Neural cell (in vitro differentiated cells): Measurements from ENCODE around the gene SLC10A1. TPM values are rescaled to one million over a fixed set of nuclear protein-coding genes. Genes with fewer than 3 reads are reported as not detected.

Source experiments
- H2AFZ ChIP-seq: fragments of 200-600, 300-800 bp; sonication (generic), shearing (Covaris generic); 2 replicates; pipeline ENCODE4 v1.6.0; 2014; ENCODE audit warnings: low read depth, mild to moderate bottlenecking, antibody characterized with exemption, low read length, moderate library complexity
- H3F3A ChIP-seq: fragments of 200-600 bp; shearing (Covaris generic); 2 replicates; pipeline ENCODE4 v1.6.1; 2016; ENCODE audit warnings: mild to moderate bottlenecking, moderate library complexity, mixed read lengths, antibody characterized with exemption, low read length; ENCODE audit not compliant: insufficient read depth, poor library complexity, severe bottlenecking
- H3K27ac ChIP-seq: fragments of 200-600, 300-800 bp; sonication (generic), shearing (Covaris generic); 2 replicates; pipeline ENCODE4 v1.5.1; 2014; ENCODE audit warnings: mild to moderate bottlenecking, low read length, moderate library complexity
- H3K27me3 ChIP-seq: fragments of 300-800, 200-600 bp; sonication (generic), shearing (Covaris generic); 2 replicates; pipeline ENCODE4 v1.6.0; 2014; ENCODE audit warnings: mild to moderate bottlenecking, low read depth, low read length, moderate library complexity; ENCODE audit not compliant: insufficient read depth
- H3K36me3 ChIP-seq: fragments of 300-800, 200-600 bp; sonication (generic), shearing (Covaris generic); 2 replicates; pipeline ENCODE4 v1.5.1; 2014; ENCODE audit warnings: mild to moderate bottlenecking, antibody characterized with exemption, low read length, moderate library complexity; ENCODE audit not compliant: insufficient read depth
- H3K4me2 ChIP-seq: fragments of 300-800, 200-600 bp; sonication (generic), shearing (Covaris generic); 2 replicates; pipeline ENCODE4 v1.6.0; 2014; ENCODE audit warnings: mild to moderate bottlenecking, low read length
- H3K4me3 ChIP-seq: fragments of 300-800, 200-600 bp; sonication (generic), shearing (Covaris generic); 2 replicates; pipeline ENCODE4 v1.5.1; 2014; ENCODE audit warnings: mild to moderate bottlenecking, low read length, moderate library complexity
- H3K79me2 ChIP-seq: fragments of 200-600 bp; shearing (Covaris generic); replicated peaks from 2 replicates; pipeline ENCODE4 v1.6.0; 2014; ENCODE audit warnings: mild to moderate bottlenecking, low read length, moderate library complexity; ENCODE audit not compliant: insufficient read depth
- H3K9ac ChIP-seq: fragments of 300-800, 200-600 bp; sonication (generic), shearing (Covaris generic); 2 replicates; pipeline ENCODE4 v1.6.1; 2016; ENCODE audit warnings: mild to moderate bottlenecking, low read length, mixed read lengths
- H3K9me2 ChIP-seq: fragments of 200-600 bp; shearing (Covaris generic); 2 replicates; pipeline ENCODE4 v1.6.1; 2016; ENCODE audit warnings: mild to moderate bottlenecking, low read length, mixed read lengths; ENCODE audit not compliant: insufficient read depth
- H3K9me3 ChIP-seq: fragments of 200-600, 300-800 bp; sonication (generic), shearing (Covaris generic); 2 replicates; pipeline ENCODE4 v1.6.1; 2016; ENCODE audit warnings: mild to moderate bottlenecking, mixed run types, low read length, moderate library complexity, mixed read lengths
- H4K20me1 ChIP-seq: fragments of 200-600 bp; shearing (Covaris generic); 2 replicates; pipeline ENCODE4 v1.6.1; 2016; ENCODE audit warnings: mild to moderate bottlenecking, mixed run types; ENCODE audit not compliant: insufficient read depth
- EP300 ChIP-seq: fragments of 450-650 bp; conservative IDR thresholded peaks from 2 replicates; pipeline ENCODE4 v1.6.1; 2014; ENCODE audit warnings: antibody characterized with exemption, mild to moderate bottlenecking, moderate library complexity; ENCODE audit not compliant: poor library complexity, severe bottlenecking
- EZH2 ChIP-seq: fragments of 200-600, 300-800 bp; shearing (Covaris generic), sonication (generic); IDR thresholded peaks from 2 replicates; pipeline ENCODE4 v1.6.1; 2014; ENCODE audit warnings: antibody characterized with exemption, low read length, borderline replicate concordance, mild to moderate bottlenecking; ENCODE audit not compliant: insufficient read depth, poor library complexity, severe bottlenecking
- MXI1 ChIP-seq: fragments of 450-650 bp; conservative IDR thresholded peaks from 2 replicates; pipeline ENCODE4 v1.6.1; 2014; ENCODE audit warnings: antibody characterized with exemption, mild to moderate bottlenecking; ENCODE audit not compliant: poor library complexity, severe bottlenecking
- POLR2AphosphoS5 ChIP-seq: IDR thresholded peaks from 2 replicates; pipeline ENCODE4 v1.6.1; 2012
- RAD21 ChIP-seq: fragments of 450-650 bp; conservative IDR thresholded peaks from 2 replicates; pipeline ENCODE4 v1.6.1; 2014; ENCODE audit warnings: antibody characterized with exemption, mild to moderate bottlenecking, moderate library complexity
- SMC3 ChIP-seq: fragments of 450-650 bp; conservative IDR thresholded peaks from 2 replicates; pipeline ENCODE4 v1.6.1; 2014; ENCODE audit warnings: antibody characterized with exemption, mild to moderate bottlenecking, moderate library complexity; ENCODE audit not compliant: poor library complexity
- TAF1 ChIP-seq: IDR thresholded peaks from 2 replicates; pipeline ENCODE4 v1.6.1; 2012; ENCODE audit warnings: low read depth
- polyA minus RNA-seq: library from RNA; depleted of rRNA, polyadenylated mRNA; stranded (reverse); fragments of >200 nt; gene quantifications from 2 replicates; pipeline ENCODE4 v1.2.3, GENCODE V29; 2014
- polyA plus RNA-seq: library from polyadenylated mRNA; depleted of rRNA; stranded (reverse); fragments of >200 nt; gene quantifications from 2 replicates; pipeline ENCODE4 v1.2.3, GENCODE V29; 2014
- TF ChIP-seq, protein P1 (sequence below): fragments of 450-650 bp; IDR thresholded peaks from 2 replicates; pipeline ENCODE4 v1.5.1; 2014; ENCODE audit warnings: antibody characterized with exemption, mild to moderate bottlenecking, moderate library complexity; ENCODE audit not compliant: poor library complexity, severe bottlenecking
- TF ChIP-seq, protein P2 (sequence below): IDR thresholded peaks from 2 replicates; pipeline ENCODE4 v1.6.1; 2012; ENCODE audit warnings: borderline replicate concordance

The SLC10A1 gene
- polyA plus RNA-seq (not detected in 2 replicates), polyA minus RNA-seq (not detected in 2 replicates)

DNA sequence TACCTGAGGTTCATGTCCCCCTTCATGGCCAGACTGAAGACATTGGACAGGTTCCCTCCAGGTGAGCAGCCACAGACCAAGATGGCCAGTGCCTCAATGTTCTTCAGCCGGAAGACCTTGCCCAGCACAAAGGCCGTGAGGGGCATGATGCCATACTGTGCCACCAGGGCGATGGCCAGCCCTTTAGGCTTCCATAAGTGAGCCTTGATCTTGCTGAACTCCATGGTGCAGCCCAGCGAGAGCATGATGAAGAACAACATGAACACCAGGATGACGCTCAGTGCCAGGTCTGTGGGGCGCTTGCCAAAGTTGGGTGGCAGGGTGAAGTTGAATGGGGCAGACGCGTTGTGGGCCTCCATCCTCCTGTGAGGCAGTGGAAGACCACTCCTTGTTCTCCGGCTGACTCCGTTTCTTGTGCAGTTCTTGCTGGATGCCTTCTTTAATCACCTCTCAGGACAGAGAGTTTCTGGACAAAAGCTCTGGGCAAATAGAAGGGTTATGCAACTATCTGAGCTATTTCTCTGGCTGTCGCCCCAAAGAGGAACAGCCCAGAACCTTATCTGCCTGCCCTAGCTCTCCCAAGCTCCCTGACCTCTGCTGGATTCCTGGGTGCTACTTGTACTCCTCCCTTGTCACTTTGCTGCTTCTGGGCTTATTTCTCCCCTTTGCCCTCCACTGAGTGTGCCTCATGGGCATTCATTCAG lies at the start of gene SLC10A1:
Gene SLC10A1 (minus strand): TSS at position 445 of the 704 bp plus-strand sequence. CDS start 86 bp downstream, at position 359.
- Histone ChIP-seq H3K9me2 (no peaks in the 10 kb centered on the region), H3K9ac (no peak within 1 kb of the TSS), H3F3A (no peaks in the 10 kb centered on the region), H3K79me2 (no peaks in the 10 kb centered on the region), H2AFZ (no peak within 1 kb of the TSS), H3K9me3 (no peaks in the 10 kb centered on the region), H3K27me3 (no peaks in the 10 kb centered on the region), H4K20me1 (no peaks in the 10 kb centered on the region), H3K4me3 (no peak within 1 kb of the TSS), H3K27ac (no peak within 1 kb of the TSS), H3K4me2 (no peak within 1 kb of the TSS), H3K36me3 (no peaks in the 10 kb centered on the region)
- TF ChIP-seq, protein P1, sequence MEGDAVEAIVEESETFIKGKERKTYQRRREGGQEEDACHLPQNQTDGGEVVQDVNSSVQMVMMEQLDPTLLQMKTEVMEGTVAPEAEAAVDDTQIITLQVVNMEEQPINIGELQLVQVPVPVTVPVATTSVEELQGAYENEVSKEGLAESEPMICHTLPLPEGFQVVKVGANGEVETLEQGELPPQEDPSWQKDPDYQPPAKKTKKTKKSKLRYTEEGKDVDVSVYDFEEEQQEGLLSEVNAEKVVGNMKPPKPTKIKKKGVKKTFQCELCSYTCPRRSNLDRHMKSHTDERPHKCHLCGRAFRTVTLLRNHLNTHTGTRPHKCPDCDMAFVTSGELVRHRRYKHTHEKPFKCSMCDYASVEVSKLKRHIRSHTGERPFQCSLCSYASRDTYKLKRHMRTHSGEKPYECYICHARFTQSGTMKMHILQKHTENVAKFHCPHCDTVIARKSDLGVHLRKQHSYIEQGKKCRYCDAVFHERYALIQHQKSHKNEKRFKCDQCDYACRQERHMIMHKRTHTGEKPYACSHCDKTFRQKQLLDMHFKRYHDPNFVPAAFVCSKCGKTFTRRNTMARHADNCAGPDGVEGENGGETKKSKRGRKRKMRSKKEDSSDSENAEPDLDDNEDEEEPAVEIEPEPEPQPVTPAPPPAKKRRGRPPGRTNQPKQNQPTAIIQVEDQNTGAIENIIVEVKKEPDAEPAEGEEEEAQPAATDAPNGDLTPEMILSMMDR = no peak
- no peak for TF ChIP-seq EZH2
- no peak for TF ChIP-seq SMC3
- TF ChIP-seq MXI1 = no peak
- no peak for TF ChIP-seq EP300
- TF ChIP-seq POLR2AphosphoS5 = no peak
- TF ChIP-seq RAD21 = no peak
- TF ChIP-seq, protein P2, sequence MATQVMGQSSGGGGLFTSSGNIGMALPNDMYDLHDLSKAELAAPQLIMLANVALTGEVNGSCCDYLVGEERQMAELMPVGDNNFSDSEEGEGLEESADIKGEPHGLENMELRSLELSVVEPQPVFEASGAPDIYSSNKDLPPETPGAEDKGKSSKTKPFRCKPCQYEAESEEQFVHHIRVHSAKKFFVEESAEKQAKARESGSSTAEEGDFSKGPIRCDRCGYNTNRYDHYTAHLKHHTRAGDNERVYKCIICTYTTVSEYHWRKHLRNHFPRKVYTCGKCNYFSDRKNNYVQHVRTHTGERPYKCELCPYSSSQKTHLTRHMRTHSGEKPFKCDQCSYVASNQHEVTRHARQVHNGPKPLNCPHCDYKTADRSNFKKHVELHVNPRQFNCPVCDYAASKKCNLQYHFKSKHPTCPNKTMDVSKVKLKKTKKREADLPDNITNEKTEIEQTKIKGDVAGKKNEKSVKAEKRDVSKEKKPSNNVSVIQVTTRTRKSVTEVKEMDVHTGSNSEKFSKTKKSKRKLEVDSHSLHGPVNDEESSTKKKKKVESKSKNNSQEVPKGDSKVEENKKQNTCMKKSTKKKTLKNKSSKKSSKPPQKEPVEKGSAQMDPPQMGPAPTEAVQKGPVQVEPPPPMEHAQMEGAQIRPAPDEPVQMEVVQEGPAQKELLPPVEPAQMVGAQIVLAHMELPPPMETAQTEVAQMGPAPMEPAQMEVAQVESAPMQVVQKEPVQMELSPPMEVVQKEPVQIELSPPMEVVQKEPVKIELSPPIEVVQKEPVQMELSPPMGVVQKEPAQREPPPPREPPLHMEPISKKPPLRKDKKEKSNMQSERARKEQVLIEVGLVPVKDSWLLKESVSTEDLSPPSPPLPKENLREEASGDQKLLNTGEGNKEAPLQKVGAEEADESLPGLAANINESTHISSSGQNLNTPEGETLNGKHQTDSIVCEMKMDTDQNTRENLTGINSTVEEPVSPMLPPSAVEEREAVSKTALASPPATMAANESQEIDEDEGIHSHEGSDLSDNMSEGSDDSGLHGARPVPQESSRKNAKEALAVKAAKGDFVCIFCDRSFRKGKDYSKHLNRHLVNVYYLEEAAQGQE = no peak

DNA sequence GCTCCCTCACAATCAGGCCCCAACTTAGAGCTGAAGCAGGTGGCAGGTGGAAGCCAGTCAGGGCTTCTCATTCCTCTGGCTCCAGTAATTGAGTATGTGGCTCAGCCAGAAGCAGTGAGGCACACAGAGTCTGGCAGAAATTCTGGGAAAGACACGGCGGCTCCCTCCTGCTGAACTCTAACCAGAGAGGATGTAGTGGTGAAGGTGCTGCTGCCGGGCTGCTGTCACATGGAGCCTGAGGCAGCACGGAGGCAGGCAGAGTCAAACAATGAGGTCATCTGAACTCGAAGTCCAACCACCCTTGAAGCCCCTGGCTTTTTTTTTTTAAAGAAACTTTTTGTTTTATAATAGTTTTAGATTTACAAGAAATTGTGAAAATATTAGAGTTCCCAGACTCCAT lies 48.7 kb upstream of the SLC10A1 start:
- H3K9ac ChIP-seq = no peak overlapping the region
- H4K20me1 ChIP-seq = no peaks in the 10 kb centered on the region
- no peaks in the 10 kb centered on the region for H3K9me2 ChIP-seq
- H3K27me3 ChIP-seq = no peaks in the 10 kb centered on the region
- no peaks in the 10 kb centered on the region for H3K36me3 ChIP-seq
- H3F3A ChIP-seq = no peaks in the 10 kb centered on the region
- H3K4me2 ChIP-seq = no peak overlapping the region
- no peaks in the 10 kb centered on the region for H3K79me2 ChIP-seq
- no peak overlapping the region for H3K4me3 ChIP-seq
- H2AFZ ChIP-seq = no peak overlapping the region
- H3K27ac ChIP-seq = no peak overlapping the region
- no peak for TF ChIP-seq TAF1
- TF ChIP-seq EZH2 = no peak
- no peak for TF ChIP-seq RAD21
- TF ChIP-seq POLR2AphosphoS5 = no peak
- TF ChIP-seq, protein P2 = no peak
- TF ChIP-seq MXI1 = no peak
- TF ChIP-seq, protein P1 = no peak
- no peak for TF ChIP-seq SMC3
- no peak for TF ChIP-seq EP300
- no peaks in the 10 kb centered on the region for H3K9me3 ChIP-seq
